ENCODE results near the gene DLD. TPM values are rescaled to one million over a fixed set of nuclear protein-coding genes. Genes with fewer than 3 reads are reported as not detected.

DLD gene
- total and polyA plus RNA-seq, 2 of the 13 experiments (the other 11 are each of a cell fraction or from before 2014, with no cell fraction given), result 56.8 to 95.2 TPM

- ATAC-seq (no peak), FAIRE-seq (no peak), DNase-seq (ENCODE audit: low spot score) (no peak)
- POLR2A ChIA-PET, result no interaction called here
- in situ Hi-C loops (cut with HindIII; ENCODE audit: extremely low pct_ligation_motif_present, low pct_unique_long_range_greater_than_20kb), result no loop called here
- Histone ChIP-seq H3K4me1 (ENCODE audit: insufficient read depth, low read length) (no peaks in the 10 kb centered on the region), H4K20me1 (ENCODE audit: insufficient read depth, low read length) (no peaks in the 10 kb centered on the region), H3K27ac (ENCODE audit: extremely low read length, insufficient read depth, low read length) (no peak overlapping the region), H3K27me3 (ENCODE audit: control insufficient read depth in 1 of 2, insufficient read depth in 2 of 2, low read length in 2 of 2) (no peaks in the 10 kb centered on the region), H3K4me2 (ENCODE audit: low read depth, low read length) (no peak overlapping the region), H3K9ac (ENCODE audit: insufficient read depth, low read depth, low read length) (no peak overlapping the region), H2AFZ (ENCODE audit: low read length) (no peak overlapping the region), H3K79me2 (ENCODE audit: insufficient read depth, low read length) (peaks cover 2% of the 10 kb centered on the region), H3K4me3 (replicated peaks in 1 of 3; ENCODE audit: insufficient read depth in 1 of 3, low read depth in 2 of 3, low read length in 3 of 3) (no peak overlapping the region), H3K36me3 (replicated peaks in 1 of 2; ENCODE audit: control insufficient read depth in 1 of 2, insufficient read depth in 2 of 2, low read length in 2 of 2) (peaks cover 13 to 61% of the 10 kb centered on the region in 2 experiments), H3K9me3 (ENCODE audit: low read length) (no peaks in the 10 kb centered on the region)
- no TSS peak for BruUV-seq (replicated peaks)
- intact Hi-C loops (cut with micrococcal nuclease; ENCODE audit: unreplicated experiment), result no loop called here
- CTCF ChIA-PET (ENCODE audit: low intra/inter-chr PET ratio, low total read pairs), result no interaction called here
- TF ChIP-seq ZNF180 (CRISPR knock-in tag; IDR thresholded peaks at IDR 0.05; ENCODE audit: borderline replicate concordance, low read depth) (no peak), ZNF251 (CRISPR knock-in tag; IDR thresholded peaks at IDR 0.05) (no peak), ZNF253 (CRISPR knock-in tag; IDR thresholded peaks at IDR 0.05; ENCODE audit: borderline replicate concordance) (no peak), SYNCRIP (IDR thresholded peaks at IDR 0.05; ENCODE audit: insufficient read depth, low read depth, low read length) (no peak), MYC (CRISPR knock-in tag; IDR thresholded peaks at IDR 0.05; ENCODE audit: borderline replicate concordance) (no peak), ZNF382 (CRISPR knock-in tag; IDR thresholded peaks at IDR 0.05; ENCODE audit: borderline replicate concordance) (no peak)
- WGBS (ENCODE audit: low lambda C conversion rate), result 99% methylated on average over 2 of the region's 2 CpGs
These were observed 24.6 kb downstream of the DLD start for GRCh38 chr7:107915541-107915940.

GRCh38 chr7:107917763-107918651, 27.0 kb downstream of the DLD start:
- WGBS (ENCODE audit: low lambda C conversion rate), result 97% methylated on average over 3 of the region's 3 CpGs
- Histone ChIP-seq H2AFZ (ENCODE audit: low read length) (no peak overlapping the region), H3K4me1 (ENCODE audit: insufficient read depth, low read length) (no peaks in the 10 kb centered on the region), H3K4me2 (ENCODE audit: low read depth, low read length) (no peak overlapping the region), H3K27ac (ENCODE audit: extremely low read length, insufficient read depth, low read length) (no peak overlapping the region), H3K79me2 (ENCODE audit: insufficient read depth, low read length) (peaks cover 2% of the 10 kb centered on the region), H3K9me3 (ENCODE audit: low read length) (no peaks in the 10 kb centered on the region), H3K4me3 (replicated peaks in 1 of 3; ENCODE audit: insufficient read depth in 1 of 3, low read depth in 2 of 3, low read length in 3 of 3) (no peak overlapping the region), H3K9ac (ENCODE audit: insufficient read depth, low read depth, low read length) (no peak overlapping the region), H3K27me3 (ENCODE audit: control insufficient read depth in 1 of 2, insufficient read depth in 2 of 2, low read length in 2 of 2) (no peaks in the 10 kb centered on the region), H4K20me1 (ENCODE audit: insufficient read depth, low read length) (no peaks in the 10 kb centered on the region), H3K36me3 (replicated peaks in 1 of 2; ENCODE audit: control insufficient read depth in 1 of 2, insufficient read depth in 2 of 2, low read length in 2 of 2) (peaks cover 13 to 45% of the 10 kb centered on the region in 2 experiments; a peak in 4 of 5 replicates)
- ATAC-seq (no peak), FAIRE-seq (no peak), DNase-seq (ENCODE audit: low spot score) (no peak)
- in situ Hi-C loops (cut with HindIII; ENCODE audit: extremely low pct_ligation_motif_present, low pct_unique_long_range_greater_than_20kb), result no loop called here
- intact Hi-C loops (cut with micrococcal nuclease; ENCODE audit: unreplicated experiment), result no loop called here
- CTCF ChIA-PET (ENCODE audit: low intra/inter-chr PET ratio, low total read pairs), result no interaction called here
- POLR2A ChIA-PET, result no interaction called here
- no TSS peak for BruUV-seq (replicated peaks)
- TF ChIP-seq ZXDC (CRISPR knock-in tag; IDR thresholded peaks at IDR 0.05), result no peak
- no peak for TF ChIP-seq REL (CRISPR knock-in tag; conservative IDR thresholded peaks at IDR 0.05)
- TF ChIP-seq ZNF770 (CRISPR knock-in tag; IDR thresholded peaks at IDR 0.05), result no peak
- TF ChIP-seq ZNF644 (CRISPR knock-in tag; IDR thresholded peaks at IDR 0.05; ENCODE audit: low read depth), result no peak
- TF ChIP-seq ZNF740 (CRISPR knock-in tag; IDR thresholded peaks at IDR 0.05), result no peak
- no peak for TF ChIP-seq RFXAP (CRISPR knock-in tag; IDR thresholded peaks at IDR 0.05; ENCODE audit: borderline replicate concordance)
- TF ChIP-seq ZZZ3 (CRISPR knock-in tag; IDR thresholded peaks at IDR 0.05; ENCODE audit: borderline replicate concordance), result no peak

Data from HepG2 (cell line).